Measurements from ENCODE around the gene CLCNKA.
A peak's percentile ranks its signal among the peaks of the same experiment; 100 is the strongest.

CLCNKA gene

GRCh38 chr1:16011936-16012589, 9.8 kb upstream of the CLCNKA start:
- Histone ChIP-seq H3K9me3 (ENCODE audit: control insufficient read depth, low read length) (no peaks in the 10 kb centered on the region), H3K36me3 (ENCODE audit: control insufficient read depth, insufficient read depth, low read length) (no peaks in the 10 kb centered on the region), H3K27me3 (replicated peaks; ENCODE audit: control insufficient read depth, insufficient read depth, low read length, poor library complexity, severe bottlenecking) (peaks cover 7% of the 10 kb centered on the region), H3K4me1 (ENCODE audit: control insufficient read depth, insufficient read depth, low read length, poor library complexity, severe bottlenecking) (peaks cover 6% of the 10 kb centered on the region), H3K4me3 (ENCODE audit: insufficient read depth, low read depth, low read length, poor library complexity, severe bottlenecking) (no peak overlapping the region), H3K27ac (ENCODE audit: insufficient read depth, low read length, poor library complexity, severe bottlenecking) (no peak overlapping the region)
- no peak for DNase-seq

DNA sequence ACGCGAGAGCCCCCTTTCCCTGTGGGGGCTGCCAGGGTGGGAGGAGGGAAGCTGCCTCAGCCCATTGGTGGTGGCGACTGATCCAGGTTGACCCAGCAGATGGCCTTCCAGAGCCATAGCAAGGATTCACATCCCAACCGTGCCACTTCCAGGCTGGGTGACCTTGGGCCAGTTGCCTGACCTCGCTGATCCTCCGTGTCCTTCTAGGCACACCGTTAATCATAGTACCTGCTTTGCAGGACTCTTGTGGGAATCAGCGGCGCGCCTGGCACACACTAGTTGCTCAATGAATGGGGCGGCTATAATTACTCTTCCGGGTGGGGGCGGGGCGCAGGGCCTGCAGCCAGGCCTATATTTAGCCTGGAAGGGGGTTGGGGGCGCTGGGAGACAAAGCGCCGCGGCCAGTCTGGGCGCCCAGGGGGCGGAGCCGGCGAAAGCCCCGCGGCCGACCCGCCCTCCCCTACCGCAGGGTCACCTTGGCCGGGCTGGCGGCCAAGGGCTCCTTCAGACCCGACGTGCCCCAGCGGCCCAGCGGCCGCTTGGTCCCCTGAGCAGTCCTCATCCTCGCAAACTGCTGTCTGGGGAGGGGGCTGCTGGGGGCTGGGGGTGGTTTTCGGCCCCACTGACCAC, 9.1 kb upstream of the CLCNKA start:
- peaks cover 6% of the 10 kb centered on the region for H3K4me1 ChIP-seq (ENCODE audit: control insufficient read depth, insufficient read depth, low read length, poor library complexity, severe bottlenecking)
- no peaks in the 10 kb centered on the region for H3K9me3 ChIP-seq (ENCODE audit: control insufficient read depth, low read length)
- H3K4me3 ChIP-seq (ENCODE audit: insufficient read depth, low read depth, low read length, poor library complexity, severe bottlenecking): peak overlapping the region; percentile 38
- no peaks in the 10 kb centered on the region for H3K36me3 ChIP-seq (ENCODE audit: control insufficient read depth, insufficient read depth, low read length)
- DNase-seq: peak in 1 of 3 donors; percentile 9
- H3K27me3 ChIP-seq (replicated peaks; ENCODE audit: control insufficient read depth, insufficient read depth, low read length, poor library complexity, severe bottlenecking): peaks cover 7% of the 10 kb centered on the region
- H3K27ac ChIP-seq (ENCODE audit: insufficient read depth, low read length, poor library complexity, severe bottlenecking): no peak overlapping the region

GRCh38 chr1:16013220-16013907, 8.5 kb upstream of the CLCNKA start:
- Histone ChIP-seq H3K4me3 (ENCODE audit: insufficient read depth, low read depth, low read length, poor library complexity, severe bottlenecking) (peak overlapping the region; percentile 38), H3K27ac (ENCODE audit: insufficient read depth, low read length, poor library complexity, severe bottlenecking) (no peak overlapping the region), H3K36me3 (ENCODE audit: control insufficient read depth, insufficient read depth, low read length) (no peaks in the 10 kb centered on the region), H3K9me3 (ENCODE audit: control insufficient read depth, low read length) (no peaks in the 10 kb centered on the region), H3K27me3 (replicated peaks; ENCODE audit: control insufficient read depth, insufficient read depth, low read length, poor library complexity, severe bottlenecking) (peaks cover 7% of the 10 kb centered on the region), H3K4me1 (ENCODE audit: control insufficient read depth, insufficient read depth, low read length, poor library complexity, severe bottlenecking) (peaks cover 6% of the 10 kb centered on the region)
- peak in 1 of 3 donors; percentile 12 for DNase-seq

DNA sequence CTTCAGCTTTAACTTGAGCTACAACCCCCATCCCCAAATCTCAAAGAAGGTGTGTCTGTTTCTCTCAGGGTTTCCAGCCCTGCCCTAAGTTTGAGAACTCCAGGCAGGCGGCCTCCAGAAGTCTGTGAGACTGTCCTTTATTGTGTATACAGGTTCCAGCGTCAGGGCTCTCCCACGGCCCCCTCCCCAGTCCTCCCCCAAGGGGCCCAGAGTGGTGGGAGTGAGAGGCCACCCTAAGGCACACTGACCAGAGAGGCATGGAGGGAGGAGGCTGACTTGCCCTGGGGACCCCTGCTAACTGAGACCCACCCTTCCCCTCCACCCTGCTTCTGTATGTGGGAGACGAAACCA, 8.0 kb upstream of the CLCNKA start:
- Histone ChIP-seq H3K36me3 (ENCODE audit: control insufficient read depth, insufficient read depth, low read length) (no peaks in the 10 kb centered on the region), H3K27ac (ENCODE audit: insufficient read depth, low read length, poor library complexity, severe bottlenecking) (no peak overlapping the region), H3K9me3 (ENCODE audit: control insufficient read depth, low read length) (no peaks in the 10 kb centered on the region), H3K4me3 (ENCODE audit: insufficient read depth, low read depth, low read length, poor library complexity, severe bottlenecking) (no peak overlapping the region), H3K27me3 (replicated peaks; ENCODE audit: control insufficient read depth, insufficient read depth, low read length, poor library complexity, severe bottlenecking) (peaks cover 7% of the 10 kb centered on the region), H3K4me1 (ENCODE audit: control insufficient read depth, insufficient read depth, low read length, poor library complexity, severe bottlenecking) (peaks cover 6% of the 10 kb centered on the region)
- DNase-seq: no peak

- H3K36me3 ChIP-seq (ENCODE audit: control insufficient read depth, insufficient read depth, low read length): no peaks in the 10 kb centered on the region
Observed at GRCh38 chr1:16014509-16015482, 7.0 kb upstream of the CLCNKA start.

DNA sequence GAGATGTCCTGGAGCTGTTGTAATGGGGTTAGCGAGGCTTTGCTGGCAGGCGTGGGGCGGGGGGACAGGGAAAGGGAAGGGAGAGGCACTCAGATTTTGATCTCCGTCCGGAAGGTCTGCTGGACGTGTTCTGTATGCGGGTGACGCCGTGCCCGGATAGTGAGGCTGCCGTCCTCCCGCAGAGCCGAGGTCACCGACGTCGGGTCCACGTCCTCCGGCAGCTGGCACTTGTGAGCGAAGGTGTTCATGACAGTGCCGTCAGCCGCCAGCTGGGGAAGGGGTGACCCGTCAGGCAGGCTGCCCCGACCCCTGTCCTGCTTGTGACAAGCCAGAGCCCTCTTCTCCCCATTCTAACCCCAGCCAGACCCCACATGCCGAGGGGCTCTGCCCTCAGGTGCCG, 6.3 kb upstream of the CLCNKA start:
- no peaks in the 10 kb centered on the region for H3K36me3 ChIP-seq (ENCODE audit: control insufficient read depth, insufficient read depth, low read length)
- no peak overlapping the region for H3K27ac ChIP-seq (ENCODE audit: insufficient read depth, low read length, poor library complexity, severe bottlenecking)
- peaks cover 6% of the 10 kb centered on the region for H3K4me1 ChIP-seq (ENCODE audit: control insufficient read depth, insufficient read depth, low read length, poor library complexity, severe bottlenecking)
- H3K9me3 ChIP-seq (ENCODE audit: control insufficient read depth, low read length): no peaks in the 10 kb centered on the region
- no peak overlapping the region for H3K4me3 ChIP-seq (ENCODE audit: insufficient read depth, low read depth, low read length, poor library complexity, severe bottlenecking)
- H3K27me3 ChIP-seq (replicated peaks; ENCODE audit: control insufficient read depth, insufficient read depth, low read length, poor library complexity, severe bottlenecking): peaks cover 7% of the 10 kb centered on the region
- no peak for DNase-seq

More at GRCh38 chr1:16014509-16015482, 7.0 kb upstream of the CLCNKA start:
- H3K27me3 ChIP-seq (replicated peaks; ENCODE audit: control insufficient read depth, insufficient read depth, low read length, poor library complexity, severe bottlenecking): peaks cover 7% of the 10 kb centered on the region
- H3K4me3 ChIP-seq (ENCODE audit: insufficient read depth, low read depth, low read length, poor library complexity, severe bottlenecking): no peak overlapping the region
- H3K4me1 ChIP-seq (ENCODE audit: control insufficient read depth, insufficient read depth, low read length, poor library complexity, severe bottlenecking): peaks cover 6% of the 10 kb centered on the region
- no peak for DNase-seq
- H3K9me3 ChIP-seq (ENCODE audit: control insufficient read depth, low read length): no peaks in the 10 kb centered on the region
- no peak overlapping the region for H3K27ac ChIP-seq (ENCODE audit: insufficient read depth, low read length, poor library complexity, severe bottlenecking)

GRCh38 chr1:16015960-16016901, 5.6 kb upstream of the CLCNKA start:
- Histone ChIP-seq H3K27me3 (replicated peaks; ENCODE audit: control insufficient read depth, insufficient read depth, low read length, poor library complexity, severe bottlenecking) (peaks cover 7% of the 10 kb centered on the region), H3K9me3 (ENCODE audit: control insufficient read depth, low read length) (no peaks in the 10 kb centered on the region), H3K36me3 (ENCODE audit: control insufficient read depth, insufficient read depth, low read length) (no peaks in the 10 kb centered on the region), H3K4me3 (ENCODE audit: insufficient read depth, low read depth, low read length, poor library complexity, severe bottlenecking) (no peak overlapping the region), H3K4me1 (ENCODE audit: control insufficient read depth, insufficient read depth, low read length, poor library complexity, severe bottlenecking) (peaks cover 6% of the 10 kb centered on the region), H3K27ac (ENCODE audit: insufficient read depth, low read length, poor library complexity, severe bottlenecking) (no peak overlapping the region)
- DNase-seq: no peak

GRCh38 chr1:16017076-16017460, 4.8 kb upstream of the CLCNKA start:
- H3K4me1 ChIP-seq (ENCODE audit: control insufficient read depth, insufficient read depth, low read length, poor library complexity, severe bottlenecking): peaks cover 6% of the 10 kb centered on the region
- no peak for DNase-seq
- H3K36me3 ChIP-seq (ENCODE audit: control insufficient read depth, insufficient read depth, low read length): no peaks in the 10 kb centered on the region
- H3K27me3 ChIP-seq (replicated peaks; ENCODE audit: control insufficient read depth, insufficient read depth, low read length, poor library complexity, severe bottlenecking): peaks cover 7% of the 10 kb centered on the region
- H3K9me3 ChIP-seq (ENCODE audit: control insufficient read depth, low read length): no peaks in the 10 kb centered on the region
- no peak overlapping the region for H3K4me3 ChIP-seq (ENCODE audit: insufficient read depth, low read depth, low read length, poor library complexity, severe bottlenecking)
- no peak overlapping the region for H3K27ac ChIP-seq (ENCODE audit: insufficient read depth, low read length, poor library complexity, severe bottlenecking)

Measured in effector memory CD4-positive, alpha-beta T cell (primary cell).